Fibroblast of lung (primary cell): ENCODE results near the gene PSEN1.

Experiments
- EZH2 ChIP-seq: IDR thresholded peaks from 2 replicates; pipeline ENCODE4 v1.5.1; 2012; ENCODE audit warnings: low read length, control low read depth, mild to moderate bottlenecking; ENCODE audit errors: missing control alignments
- TF ChIP-seq, protein P1 (sequence below), 2 donors: IDR thresholded peaks in 1 of 2; conservative IDR thresholded peaks in 1 of 2; 1 replicate in 1 of 2; 2 replicates in 1 of 2; pipeline ENCODE4 v1.5.1; 2011 to 2012; ENCODE audit warnings: low read length in 2 of 2, control low read depth in 1 of 2, inconsistent platforms in 1 of 2, low read depth in 1 of 2, mild to moderate bottlenecking in 1 of 2

DNA sequence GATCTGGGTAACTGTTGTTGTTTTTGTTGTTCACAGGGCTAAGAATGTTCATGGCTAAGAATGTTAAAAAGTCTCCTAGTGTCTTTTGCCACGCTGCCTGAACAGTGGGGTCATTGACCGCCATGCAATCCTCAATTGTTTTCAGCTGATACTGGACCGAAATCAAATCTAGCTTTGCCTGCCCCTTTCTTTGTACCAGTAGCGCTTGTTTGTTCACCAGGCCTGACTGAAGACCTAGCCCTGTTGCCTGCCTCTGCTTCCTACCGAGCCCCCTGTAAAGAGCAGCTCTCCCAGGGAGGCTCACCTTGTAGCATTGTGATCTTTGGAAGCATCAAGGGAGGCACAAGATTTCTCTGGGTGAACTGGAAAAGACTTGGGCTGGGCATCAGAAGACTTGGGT, 6.7 kb downstream of the PSEN1 start:
- TF ChIP-seq, protein P1, sequence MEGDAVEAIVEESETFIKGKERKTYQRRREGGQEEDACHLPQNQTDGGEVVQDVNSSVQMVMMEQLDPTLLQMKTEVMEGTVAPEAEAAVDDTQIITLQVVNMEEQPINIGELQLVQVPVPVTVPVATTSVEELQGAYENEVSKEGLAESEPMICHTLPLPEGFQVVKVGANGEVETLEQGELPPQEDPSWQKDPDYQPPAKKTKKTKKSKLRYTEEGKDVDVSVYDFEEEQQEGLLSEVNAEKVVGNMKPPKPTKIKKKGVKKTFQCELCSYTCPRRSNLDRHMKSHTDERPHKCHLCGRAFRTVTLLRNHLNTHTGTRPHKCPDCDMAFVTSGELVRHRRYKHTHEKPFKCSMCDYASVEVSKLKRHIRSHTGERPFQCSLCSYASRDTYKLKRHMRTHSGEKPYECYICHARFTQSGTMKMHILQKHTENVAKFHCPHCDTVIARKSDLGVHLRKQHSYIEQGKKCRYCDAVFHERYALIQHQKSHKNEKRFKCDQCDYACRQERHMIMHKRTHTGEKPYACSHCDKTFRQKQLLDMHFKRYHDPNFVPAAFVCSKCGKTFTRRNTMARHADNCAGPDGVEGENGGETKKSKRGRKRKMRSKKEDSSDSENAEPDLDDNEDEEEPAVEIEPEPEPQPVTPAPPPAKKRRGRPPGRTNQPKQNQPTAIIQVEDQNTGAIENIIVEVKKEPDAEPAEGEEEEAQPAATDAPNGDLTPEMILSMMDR (conservative IDR thresholded peaks at IDR 0.05 in 1 of 2, IDR thresholded peaks at IDR 0.05 in 1 of 2; ENCODE audit: low read depth in 1 of 2, low read length in 2 of 2): no peak
- TF ChIP-seq EZH2: no peak
